Gastrocnemius medialis (tissue), 4 donors: ENCODE measurements around the gene SHANK1.

Experiments used
- POLR2A ChIP-seq, 2 donors: fragments of 450-650 bp; IDR thresholded peaks; one replicate each; pipeline ENCODE4 v1.6.1; 2017; ENCODE audit warnings: antibody characterized with exemption in 2 of 2, mild to moderate bottlenecking in 2 of 2, moderate library complexity in 2 of 2
- TF ChIP-seq, protein P1 (sequence below), 5 experiments: fragments of 450-650 bp in 3 of 5; fragments of 200-600 bp in 2 of 5; sonication (generic) in 2 of 5; IDR thresholded peaks in 4 of 5; conservative IDR thresholded peaks in 1 of 5; 1 replicate in 4 of 5; 2 replicates in 1 of 5; pipeline ENCODE4 v1.5.1; 2016 to 2019; ENCODE audit warnings: antibody characterized with exemption in 5 of 5, mild to moderate bottlenecking in 3 of 5, moderate library complexity in 3 of 5

DNA sequence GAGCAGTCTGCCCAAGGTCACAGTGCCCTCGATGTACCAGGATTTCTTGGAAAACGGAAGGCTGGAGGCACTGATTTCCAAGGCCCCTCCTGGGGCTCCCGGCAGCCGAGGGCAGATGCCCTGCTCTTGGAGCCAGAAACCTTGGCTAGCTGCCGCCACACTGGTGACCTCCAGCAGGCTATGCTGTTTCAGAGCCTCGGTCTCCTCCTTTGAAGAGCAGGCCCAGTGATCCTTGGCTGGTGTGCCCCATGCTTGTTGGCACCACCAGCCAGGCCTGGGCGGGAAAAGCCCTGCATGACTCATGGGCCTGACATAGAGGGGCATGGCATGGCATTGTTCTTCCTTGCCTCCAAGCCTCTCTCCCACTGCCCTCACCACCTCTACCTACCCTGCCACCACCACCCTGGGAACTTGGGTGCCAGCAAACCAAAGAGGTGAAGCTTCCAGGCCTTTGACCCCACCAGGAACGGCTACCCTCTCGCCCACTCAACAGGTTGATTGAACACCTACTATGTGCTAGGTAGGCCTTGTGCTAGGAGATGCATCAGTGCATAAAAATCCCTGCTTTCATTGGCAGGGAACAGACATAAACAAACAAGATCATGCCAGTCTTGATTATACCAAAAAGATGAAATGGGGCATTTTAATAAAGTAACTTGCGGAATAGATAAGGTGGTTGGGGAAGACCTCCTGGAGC is 2.0 kb upstream of the SHANK1 start:
- TF ChIP-seq, protein P1, sequence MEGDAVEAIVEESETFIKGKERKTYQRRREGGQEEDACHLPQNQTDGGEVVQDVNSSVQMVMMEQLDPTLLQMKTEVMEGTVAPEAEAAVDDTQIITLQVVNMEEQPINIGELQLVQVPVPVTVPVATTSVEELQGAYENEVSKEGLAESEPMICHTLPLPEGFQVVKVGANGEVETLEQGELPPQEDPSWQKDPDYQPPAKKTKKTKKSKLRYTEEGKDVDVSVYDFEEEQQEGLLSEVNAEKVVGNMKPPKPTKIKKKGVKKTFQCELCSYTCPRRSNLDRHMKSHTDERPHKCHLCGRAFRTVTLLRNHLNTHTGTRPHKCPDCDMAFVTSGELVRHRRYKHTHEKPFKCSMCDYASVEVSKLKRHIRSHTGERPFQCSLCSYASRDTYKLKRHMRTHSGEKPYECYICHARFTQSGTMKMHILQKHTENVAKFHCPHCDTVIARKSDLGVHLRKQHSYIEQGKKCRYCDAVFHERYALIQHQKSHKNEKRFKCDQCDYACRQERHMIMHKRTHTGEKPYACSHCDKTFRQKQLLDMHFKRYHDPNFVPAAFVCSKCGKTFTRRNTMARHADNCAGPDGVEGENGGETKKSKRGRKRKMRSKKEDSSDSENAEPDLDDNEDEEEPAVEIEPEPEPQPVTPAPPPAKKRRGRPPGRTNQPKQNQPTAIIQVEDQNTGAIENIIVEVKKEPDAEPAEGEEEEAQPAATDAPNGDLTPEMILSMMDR (IDR thresholded peaks at IDR 0.05 in 4 of 5, conservative IDR thresholded peaks at IDR 0.05 in 1 of 5), result no peak
- TF ChIP-seq POLR2A (IDR thresholded peaks at IDR 0.05), result no peak
